CD8-positive, alpha-beta memory T cell (primary cell): Measurements from ENCODE around the gene GJB2. TPM values are rescaled to one million over a fixed set of nuclear protein-coding genes. Genes with fewer than 3 reads are reported as not detected.

Experiments used
- CTCF ChIA-PET: fragments of 350-600 bp; sonication (Branson Sonifier 250); formaldehyde crosslinking; loops from one replicate; lab custom pipeline; 2021; ENCODE audit warnings: antibody characterized with exemption; lab: Charles Lee
- POLR2A ChIA-PET: fragments of 350-600 bp; sonication (Branson Sonifier 250); formaldehyde crosslinking; loops from one replicate; lab custom pipeline; 2021; ENCODE audit warnings: antibody characterized with exemption; lab: Charles Lee
- DNase-seq, 5 donors: peaks; one replicate each; pipeline versions ENCODE4 v3.0.0 to v3.0.0-alpha.2; 2020 to 2022; ENCODE audit warnings: mixed read lengths in 1 of 5
- H3K27ac ChIP-seq: one replicate; pipeline ENCODE4 v1.7.0; 2013; ENCODE audit warnings: low read depth, mild to moderate bottlenecking, low read length, moderate library complexity
- H3K27me3 ChIP-seq: 2 replicates; pipeline ENCODE4 v1.7.0; 2013; ENCODE audit warnings: low read length, mild to moderate bottlenecking; ENCODE audit not compliant: insufficient read depth, poor library complexity, severe bottlenecking
- H3K36me3 ChIP-seq: 2 replicates; pipeline ENCODE4 v1.7.0; 2013; ENCODE audit warnings: mild to moderate bottlenecking, low read length, moderate library complexity; ENCODE audit not compliant: insufficient read depth
- H3K4me1 ChIP-seq: 2 replicates; pipeline ENCODE4 v1.7.0; 2013; ENCODE audit warnings: mild to moderate bottlenecking, low read length, moderate library complexity; ENCODE audit not compliant: insufficient read depth
- H3K4me3 ChIP-seq: 2 replicates; pipeline ENCODE4 v1.7.0; 2013; ENCODE audit warnings: mild to moderate bottlenecking, low read length
- H3K9me3 ChIP-seq: 2 replicates; pipeline ENCODE4 v1.7.0; 2013; ENCODE audit warnings: mild to moderate bottlenecking, low read length
- H3K27ac Mint-ChIP-seq, 8 donors: one replicate each; pipeline ENCODE4 v1.8.0; 2020 to 2021; ENCODE audit warnings: mixed read lengths in 8 of 8, mild to moderate bottlenecking in 6 of 8, inconsistent platforms in 3 of 8, moderate library complexity in 3 of 8
- H3K27me3 Mint-ChIP-seq, 2 donors: one replicate each; pipeline ENCODE4 v1.8.0; 2020 to 2021; ENCODE audit warnings: mixed read lengths in 2 of 2, mild to moderate bottlenecking in 1 of 2, moderate library complexity in 1 of 2
- H3K36me3 Mint-ChIP-seq, 3 donors: one replicate each; pipeline ENCODE4 v1.8.0; 2020 to 2021; ENCODE audit warnings: mixed read lengths in 3 of 3, inconsistent platforms in 1 of 3, mild to moderate bottlenecking in 1 of 3
- H3K4me1 Mint-ChIP-seq, 3 donors: one replicate each; pipeline ENCODE4 v1.8.0; 2020 to 2021; ENCODE audit warnings: mixed read lengths in 3 of 3, inconsistent platforms in 1 of 3, mild to moderate bottlenecking in 1 of 3
- H3K4me3 Mint-ChIP-seq, 7 donors: one replicate each; pipeline ENCODE4 v1.8.0; 2020 to 2021; ENCODE audit warnings: mixed read lengths in 7 of 7, mild to moderate bottlenecking in 6 of 7, moderate library complexity in 4 of 7, inconsistent platforms in 2 of 7
- H3K9me3 Mint-ChIP-seq, 5 donors: one replicate each; pipeline ENCODE4 v1.8.0; 2020 to 2022; ENCODE audit warnings: mixed read lengths in 5 of 5, mild to moderate bottlenecking in 3 of 5, moderate library complexity in 2 of 5, inconsistent platforms in 1 of 5
- polyA plus RNA-seq: library from polyadenylated mRNA; unstranded; fragments of 300-500 nt; fragmentation: Illumina TruSeq; gene quantifications from one replicate; pipeline ENCODE4 v1.2.3, GENCODE V29; 2021
- total RNA-seq, 2 experiments: library from RNA; stranded (reverse); gene quantifications; one replicate each; pipeline ENCODE4 v1.2.3, GENCODE V29; 2021

GJB2 gene
- total and polyA plus RNA-seq, 3 experiments from 2014 or later, result 27.3 to 27.6 TPM; not detected in 1

- ChIA-PET POLR2A (no interaction called here), CTCF (interaction anchor here (2.2 kb wide), 1 partner anchor 630 kb away, joined by 6 read pairs; no protein-coding TSS in a partner anchor)
- Mint-ChIP-seq H3K4me1 (peaks cover 12 to 16% (median 14%) of the 10 kb centered on the region in 3 donors), H3K27me3 (peaks cover 39 to 81% of the 10 kb centered on the region in 2 donors), H3K9me3 (peaks cover 0 to 8% (median 2%) of the 10 kb centered on the region in 5 donors), H3K27ac (no peak overlapping the region), H3K36me3 (no peaks in the 10 kb centered on the region), H3K4me3 (peak overlapping the region in 1 of 7 donors; percentile 29)
- DNase-seq, result no peak
- Histone ChIP-seq H3K9me3 (no peaks in the 10 kb centered on the region), H3K27me3 (peaks cover 34% of the 10 kb centered on the region), H3K36me3 (no peaks in the 10 kb centered on the region), H3K4me1 (peaks cover 11% of the 10 kb centered on the region), H3K4me3 (no peak overlapping the region), H3K27ac (no peak overlapping the region)
Measured at GRCh38 chr13:20198781-20199180, 6.0 kb upstream of the GJB2 start.

DNA sequence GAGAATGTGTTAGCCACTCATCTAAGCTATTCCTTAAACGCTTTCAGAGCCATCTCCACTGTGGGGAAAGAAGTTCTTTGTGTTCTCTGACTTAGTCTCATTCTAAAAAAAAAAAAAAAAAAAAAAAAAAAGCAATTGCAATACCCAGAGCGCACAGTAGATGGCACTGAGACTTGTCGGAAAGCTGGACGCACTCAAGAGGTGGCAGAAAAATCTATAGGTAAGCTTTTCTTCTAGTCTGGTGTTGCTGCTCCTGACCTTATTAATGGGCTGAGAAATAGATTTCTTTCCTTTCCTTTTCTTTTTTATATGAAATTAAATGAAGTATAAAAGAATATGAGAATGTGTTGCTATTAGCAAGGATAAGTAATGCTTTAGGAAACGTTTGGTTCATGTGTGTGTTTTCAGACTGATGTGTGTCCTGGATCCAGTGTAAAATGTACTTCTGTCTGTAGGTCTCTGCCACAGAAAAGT lies 4.7 kb upstream of the GJB2 start:
- DNase-seq, result peak in 2 of 5 donors; percentile 26 to 44
- ChIA-PET CTCF (interaction anchor here (0.5 to 2.2 kb wide), 19 partner anchors 10 to 751 kb away, joined by 3 to 9 read pairs (median 3); no protein-coding TSS in a partner anchor), POLR2A (interaction anchor here (1.0 kb wide), 1 partner anchor 279 kb away, joined by 3 read pairs; no protein-coding TSS in a partner anchor)
- Histone ChIP-seq H3K9me3 (no peaks in the 10 kb centered on the region), H3K4me1 (peaks cover 18% of the 10 kb centered on the region), H3K4me3 (no peak overlapping the region), H3K27ac (no peak overlapping the region), H3K27me3 (peaks cover 41% of the 10 kb centered on the region), H3K36me3 (no peaks in the 10 kb centered on the region)
- H3K9me3 Mint-ChIP-seq, result peaks cover 0 to 8% (median 2%) of the 10 kb centered on the region in 5 donors
- no peaks in the 10 kb centered on the region for H3K36me3 Mint-ChIP-seq
- peaks cover 43 to 79% of the 10 kb centered on the region in 2 donors for H3K27me3 Mint-ChIP-seq
- peak overlapping the region in 1 of 7 donors; percentile 37 for H3K4me3 Mint-ChIP-seq
- no peak overlapping the region for H3K27ac Mint-ChIP-seq
- peaks cover 17 to 24% (median 21%) of the 10 kb centered on the region in 3 donors for H3K4me1 Mint-ChIP-seq

GRCh38 chr13:20195801-20196200 lies 3.1 kb upstream of the GJB2 start:
- Histone ChIP-seq H3K27ac (no peak overlapping the region), H3K4me3 (no peak overlapping the region), H3K27me3 (peaks cover 54% of the 10 kb centered on the region), H3K36me3 (no peaks in the 10 kb centered on the region), H3K4me1 (peaks cover 22% of the 10 kb centered on the region), H3K9me3 (no peaks in the 10 kb centered on the region)
- peak overlapping the region in 1 of 7 donors; percentile 31 for H3K4me3 Mint-ChIP-seq
- peaks cover 21 to 34% (median 22%) of the 10 kb centered on the region in 3 donors for H3K4me1 Mint-ChIP-seq
- H3K36me3 Mint-ChIP-seq, result no peaks in the 10 kb centered on the region
- peaks cover 46 to 84% of the 10 kb centered on the region in 2 donors for H3K27me3 Mint-ChIP-seq
- no peaks in the 10 kb centered on the region for H3K9me3 Mint-ChIP-seq
- H3K27ac Mint-ChIP-seq, result no peak overlapping the region
- CTCF ChIA-PET, result interaction anchor here (1.5 kb wide), 1 partner anchor 12 kb away, joined by 4 read pairs; no protein-coding TSS in a partner anchor
- no peak for DNase-seq
- POLR2A ChIA-PET, result no interaction called here

DNA sequence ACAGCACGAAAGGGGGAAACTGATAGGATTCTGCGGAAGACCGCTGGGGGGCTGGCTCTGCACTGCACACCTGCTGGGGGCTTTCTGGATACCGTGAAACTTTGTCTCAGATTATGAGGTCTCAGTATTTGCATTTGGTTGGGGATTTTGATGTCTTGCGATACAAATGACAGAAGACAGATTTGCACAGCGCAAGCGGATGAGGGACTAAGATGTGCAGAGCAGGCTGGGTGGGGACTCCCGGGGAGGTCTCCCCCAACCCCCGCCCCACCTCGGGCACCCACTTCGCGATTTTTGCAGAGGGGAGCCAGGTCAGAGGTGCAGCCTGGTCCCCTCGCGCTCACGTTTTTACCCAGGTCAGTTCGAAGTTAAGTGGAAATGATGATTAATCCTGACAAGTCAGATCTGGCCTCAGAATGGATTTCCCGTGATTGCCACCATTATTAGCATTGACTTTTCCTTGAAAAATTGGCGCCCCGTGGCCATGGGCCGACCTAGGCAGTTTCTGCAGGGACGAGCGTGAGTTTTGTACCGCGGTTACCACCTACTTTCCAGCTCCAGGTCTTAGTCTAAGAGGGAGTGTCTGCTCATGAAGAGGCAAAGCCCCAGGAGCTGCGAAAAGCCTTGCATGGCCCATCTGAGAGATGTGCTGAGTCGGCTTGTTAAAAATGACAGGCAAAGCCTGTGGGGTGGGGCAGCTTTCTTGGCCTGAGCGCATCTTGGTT lies 1.3 kb upstream of the GJB2 start:
- peak in 1 of 5 donors; percentile 29 for DNase-seq
- CTCF ChIA-PET, result interaction anchor here (1.5 kb wide), 1 partner anchor 10 kb away, joined by 4 read pairs; no protein-coding TSS in a partner anchor
- POLR2A ChIA-PET, result no interaction called here
- Mint-ChIP-seq H3K27ac (peak overlapping the region in 2 of 8 donors; percentile 25 to 36), H3K4me1 (peaks cover 21 to 34% (median 22%) of the 10 kb centered on the region in 3 donors), H3K36me3 (no peaks in the 10 kb centered on the region), H3K4me3 (peak overlapping the region; percentile 31 to 83 (median 74)), H3K9me3 (no peaks in the 10 kb centered on the region), H3K27me3 (peaks cover 48 to 75% of the 10 kb centered on the region in 2 donors)
- no peaks in the 10 kb centered on the region for H3K9me3 ChIP-seq
- no peak overlapping the region for H3K27ac ChIP-seq
- H3K4me1 ChIP-seq, result peaks cover 22% of the 10 kb centered on the region
- peak overlapping the region; percentile 50 for H3K4me3 ChIP-seq
- no peaks in the 10 kb centered on the region for H3K36me3 ChIP-seq
- H3K27me3 ChIP-seq, result peaks cover 56% of the 10 kb centered on the region

DNA sequence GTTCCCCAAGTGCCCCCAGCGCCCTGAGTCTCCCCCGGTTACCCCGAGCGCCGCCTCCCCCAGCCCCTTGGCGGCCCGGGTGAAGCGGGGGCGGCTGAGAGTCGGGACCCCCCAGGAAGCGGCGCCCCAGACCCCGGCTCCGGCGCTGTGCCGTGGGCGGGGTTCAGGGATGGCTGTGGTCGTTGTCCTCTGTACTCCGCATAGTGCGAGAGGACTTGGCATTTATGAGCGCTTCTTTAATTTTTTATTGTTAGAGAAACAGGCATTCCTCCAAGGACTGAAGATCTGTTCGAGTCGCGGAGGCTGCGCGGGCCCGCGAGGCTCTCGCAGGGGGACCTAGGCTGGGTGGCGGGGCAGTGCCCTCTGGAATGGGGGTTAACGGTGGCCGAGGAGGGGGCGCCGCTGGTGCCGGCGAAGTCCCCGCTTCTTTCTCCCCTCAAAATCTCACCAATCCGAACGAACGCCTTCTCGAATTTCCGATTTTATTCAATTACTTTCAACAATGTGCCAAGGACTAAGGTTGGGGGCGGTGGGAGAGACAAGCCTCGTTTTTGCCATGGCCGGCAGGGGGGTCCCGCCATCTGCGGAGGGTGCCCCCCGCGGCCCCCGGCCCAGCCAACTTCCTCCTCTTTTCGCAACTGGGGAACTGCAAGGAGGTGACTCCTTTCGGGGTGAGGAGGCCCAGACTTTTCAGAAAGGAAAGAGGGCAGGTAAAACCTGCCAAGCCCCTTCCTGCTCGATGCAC lies 596 bp upstream of the GJB2 start:
- H3K4me1 Mint-ChIP-seq, result peaks cover 21 to 34% (median 22%) of the 10 kb centered on the region in 3 donors
- H3K27ac Mint-ChIP-seq, result peak overlapping the region in 2 of 8 donors; percentile 0 to 25
- peaks cover 56% of the 10 kb centered on the region for H3K27me3 ChIP-seq
- H3K27ac ChIP-seq, result no peak overlapping the region
- H3K4me3 ChIP-seq, result peak overlapping the region; percentile 50
- peaks cover 50 to 71% of the 10 kb centered on the region in 2 donors for H3K27me3 Mint-ChIP-seq
- peak overlapping the region; percentile 31 to 83 (median 74) for H3K4me3 Mint-ChIP-seq
- DNase-seq, result no peak
- H3K4me1 ChIP-seq, result peaks cover 22% of the 10 kb centered on the region
- H3K36me3 Mint-ChIP-seq, result no peaks in the 10 kb centered on the region
- no peaks in the 10 kb centered on the region for H3K36me3 ChIP-seq
- H3K9me3 Mint-ChIP-seq, result no peaks in the 10 kb centered on the region
- POLR2A ChIA-PET, result no interaction called here
- CTCF ChIA-PET, result no interaction called here
- H3K9me3 ChIP-seq, result no peaks in the 10 kb centered on the region

- Histone ChIP-seq H3K36me3 (no peaks in the 10 kb centered on the region), H3K9me3 (no peaks in the 10 kb centered on the region), H3K27ac (no peak overlapping the region), H3K4me1 (peaks cover 22% of the 10 kb centered on the region), H3K4me3 (no peak overlapping the region), H3K27me3 (peaks cover 56% of the 10 kb centered on the region)
- DNase-seq, result no peak
- Mint-ChIP-seq H3K9me3 (no peaks in the 10 kb centered on the region), H3K4me1 (peaks cover 21 to 33% (median 22%) of the 10 kb centered on the region in 3 donors), H3K4me3 (peak overlapping the region; percentile 45 to 86 (median 60)), H3K36me3 (no peaks in the 10 kb centered on the region), H3K27me3 (peaks cover 50 to 62% of the 10 kb centered on the region in 2 donors), H3K27ac (no peak overlapping the region)
- ChIA-PET CTCF (no interaction called here), POLR2A (no interaction called here)
Measured at GRCh38 chr13:20192158-20192835, 441 bp downstream of the GJB2 start.

DNA sequence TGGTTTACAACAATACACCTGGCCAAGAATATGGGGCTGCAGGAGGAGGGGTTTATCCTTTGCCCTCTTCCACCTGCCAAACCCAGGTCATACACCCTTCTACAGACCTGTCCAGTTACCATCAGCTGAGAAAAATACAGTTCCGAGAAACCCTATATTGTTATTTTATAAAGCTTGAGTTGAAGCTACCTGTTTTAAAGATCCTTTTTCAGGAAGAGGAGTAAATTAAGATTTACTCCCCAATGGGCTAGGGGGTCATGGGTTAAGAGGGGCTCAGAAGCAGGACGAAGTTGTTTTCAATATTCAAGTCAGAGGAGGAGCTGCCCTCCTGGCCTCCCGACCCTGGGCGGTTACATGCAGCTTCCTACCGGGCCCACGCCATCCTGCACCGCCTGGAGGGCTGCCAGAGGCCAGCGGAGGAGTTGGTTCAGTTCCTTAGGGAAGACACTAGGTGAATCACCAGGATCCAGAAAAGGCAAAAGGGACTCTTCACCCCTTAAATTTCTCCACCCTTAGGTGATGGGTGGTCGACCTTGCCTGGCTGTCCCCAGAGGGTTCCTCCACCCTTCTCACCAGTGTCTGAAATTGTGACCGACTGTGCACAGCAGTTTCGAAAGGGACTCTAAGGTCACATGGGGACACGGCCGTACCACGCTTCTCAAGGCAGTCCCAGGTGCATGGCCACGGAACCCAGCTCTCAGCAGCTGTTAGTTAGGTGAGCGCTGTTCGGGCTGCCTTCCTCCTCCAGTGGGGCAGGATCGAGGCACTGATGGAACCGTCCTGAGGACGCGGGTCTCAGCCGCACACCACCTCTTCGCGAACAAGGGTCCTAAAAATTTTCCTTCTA lies 1.2 kb downstream of the GJB2 start:
- ChIA-PET POLR2A (no interaction called here), CTCF (interaction anchor here (1.1 kb wide), 1 partner anchor 9 kb away, joined by 6 read pairs; no protein-coding TSS in a partner anchor)
- peaks cover 52 to 54% of the 10 kb centered on the region in 2 donors for H3K27me3 Mint-ChIP-seq
- no peak overlapping the region for H3K27ac Mint-ChIP-seq
- H3K36me3 ChIP-seq, result no peaks in the 10 kb centered on the region
- peaks cover 22% of the 10 kb centered on the region for H3K4me1 ChIP-seq
- H3K9me3 Mint-ChIP-seq, result no peaks in the 10 kb centered on the region
- H3K4me1 Mint-ChIP-seq, result peaks cover 21 to 30% (median 22%) of the 10 kb centered on the region in 3 donors
- no peak overlapping the region for H3K4me3 ChIP-seq
- H3K36me3 Mint-ChIP-seq, result no peaks in the 10 kb centered on the region
- peak overlapping the region; percentile 52 to 86 (median 62) for H3K4me3 Mint-ChIP-seq
- no peak for DNase-seq
- H3K9me3 ChIP-seq, result no peaks in the 10 kb centered on the region
- no peak overlapping the region for H3K27ac ChIP-seq
- peaks cover 49% of the 10 kb centered on the region for H3K27me3 ChIP-seq
